T-cell (primary cell): Measurements from ENCODE around the gene ITM2B. TPM values are rescaled to one million over a fixed set of nuclear protein-coding genes. Genes with fewer than 3 reads are reported as not detected.

Experiments used
- ATAC-seq, 4 experiments: fragments of 200-7000 bp in 3 of 4; fragments of 150-1000 bp in 1 of 4; cut with Tn5 transposase; replicated peaks in 1 of 4; 1 replicate in 3 of 4; 2 replicates in 1 of 4; pipeline ENCODE4 v1.10.0; 2021; ENCODE audit warnings: moderate library complexity in 3 of 4, mild to moderate bottlenecking in 2 of 4, moderate number of reproducible peaks in 1 of 4
- CTCF ChIA-PET, 2 donors: fragments of 300-600 bp; sonication (Branson Sonifier 250); formaldehyde crosslinking; loops; one replicate each; lab custom pipeline; 2022; ENCODE audit warnings: antibody characterized with exemption in 2 of 2; lab: Charles Lee
- POLR2A ChIA-PET, 2 donors: fragments of 300-600 bp; sonication (Branson Sonifier 250); formaldehyde crosslinking; loops; one replicate each; lab custom pipeline; 2022; ENCODE audit warnings: antibody characterized with exemption in 2 of 2; lab: Charles Lee
- DNase-seq, 35 experiments: peaks; one replicate each; pipeline versions ENCODE4 v3.0.0 to v3.0.0-alpha.2; 2013 to 2023
- H3K27ac ChIP-seq: one replicate; pipeline ENCODE4 v1.5.1; 2013; ENCODE audit warnings: low read length
- H3K27me3 ChIP-seq, 2 experiments: replicated peaks in 1 of 2; 1 replicate in 1 of 2; 2 replicates in 1 of 2; pipeline versions ENCODE4 v1.6.1 to v1.7.0; 2013; ENCODE audit warnings: low read length in 1 of 2, mixed read lengths in 1 of 2; ENCODE audit not compliant: control insufficient read depth in 2 of 2, insufficient read depth in 2 of 2; ENCODE audit errors: extremely low read depth in 1 of 2
- H3K36me3 ChIP-seq, 2 donors: 1 replicate in 1 of 2; 2 replicates in 1 of 2; pipeline versions ENCODE4 v1.6.1 to v1.7.0; 2013; ENCODE audit warnings: low read length in 1 of 2; ENCODE audit not compliant: control insufficient read depth in 2 of 2, insufficient read depth in 1 of 2; ENCODE audit errors: extremely low read depth in 1 of 2
- H3K4me1 ChIP-seq, 2 experiments: 1 replicate in 1 of 2; 2 replicates in 1 of 2; pipeline versions ENCODE4 v1.6.1 to v1.7.0; 2013; ENCODE audit warnings: low read length in 2 of 2, mixed read lengths in 1 of 2; ENCODE audit not compliant: insufficient read depth in 2 of 2, control insufficient read depth in 1 of 2; ENCODE audit errors: extremely low read depth in 1 of 2
- H3K4me3 ChIP-seq, 2 donors: 1 replicate in 1 of 2; 2 replicates in 1 of 2; pipeline versions ENCODE4 v1.5.1 to v1.7.0; 2013; ENCODE audit warnings: mild to moderate bottlenecking in 2 of 2, low read length in 1 of 2, moderate library complexity in 1 of 2; ENCODE audit not compliant: control insufficient read depth in 1 of 2; ENCODE audit errors: extremely low read depth in 1 of 2
- H3K9me3 ChIP-seq: 2 replicates; pipeline ENCODE4 v1.7.0; 2013
- H3K27ac Mint-ChIP-seq, 2 donors: one replicate each; pipeline ENCODE4 v1.8.0; 2020 to 2021; ENCODE audit warnings: mild to moderate bottlenecking in 2 of 2, mixed read lengths in 2 of 2
- H3K27me3 Mint-ChIP-seq, 2 donors: one replicate each; pipeline ENCODE4 v1.8.0; 2021 to 2022; ENCODE audit warnings: mixed read lengths in 2 of 2
- H3K36me3 Mint-ChIP-seq: one replicate; pipeline ENCODE4 v1.8.0; 2021; ENCODE audit warnings: mixed read lengths
- H3K4me1 Mint-ChIP-seq, 3 donors: one replicate each; pipeline ENCODE4 v1.8.0; 2020 to 2022; ENCODE audit warnings: mixed read lengths in 3 of 3, mild to moderate bottlenecking in 1 of 3
- H3K4me3 Mint-ChIP-seq, 3 donors: one replicate each; pipeline ENCODE4 v1.8.0; 2020 to 2022; ENCODE audit warnings: mild to moderate bottlenecking in 3 of 3, mixed read lengths in 3 of 3, moderate library complexity in 3 of 3
- H3K9me3 Mint-ChIP-seq, 3 donors: one replicate each; pipeline ENCODE4 v1.8.0; 2020 to 2022; ENCODE audit warnings: mixed read lengths in 3 of 3
- WGBS: methylation state at CpG from one replicate; pipeline ENCODE4 v1.1.5; 2013; ENCODE audit warnings: missing lambda C conversion rate; ENCODE audit not compliant: insufficient coverage; 5-methylcytosine and 5-hydroxymethylcytosine counted together
- total RNA-seq, 35 experiments: library from RNA in 6 of 35; stranded (reverse) in 6 of 35; fragments of 120-200 nt in 1 of 35; gene quantifications; one replicate each; pipeline versions ENCODE4 v1.2.1 to v1.2.4 and lab custom pipeline; 2013 to 2026

ITM2B gene
- total RNA-seq, 5 donors from 2014 or later (not counting 1 experiment from before 2014, with no cell fraction given): 347 to 539 (median 452) TPM

GRCh38 chr13:48244159-48244558, 11.2 kb downstream of the ITM2B start:
- H3K36me3 Mint-ChIP-seq: peaks cover 37% of the 10 kb centered on the region
- ChIA-PET CTCF (no interaction called here), POLR2A (no interaction called here)
- no CpG with 5 or more reads among the region's 1 CpG for WGBS
- H3K27me3 Mint-ChIP-seq: no peaks in the 10 kb centered on the region
- Histone ChIP-seq H3K4me1 (peaks cover 19 to 22% of the 10 kb centered on the region in 2 experiments), H3K27ac (no peak overlapping the region), H3K27me3 (no peaks in the 10 kb centered on the region), H3K9me3 (no peaks in the 10 kb centered on the region), H3K36me3 (peaks cover 0 to 13% of the 10 kb centered on the region in 2 donors), H3K4me3 (no peak overlapping the region)
- H3K4me1 Mint-ChIP-seq: peaks cover 73 to 78% (median 77%) of the 10 kb centered on the region in 3 donors
- ATAC-seq (no peak), DNase-seq (no peak)
- peak overlapping the region in 1 of 2 donors; percentile 34 for H3K27ac Mint-ChIP-seq
- no peaks in the 10 kb centered on the region for H3K9me3 Mint-ChIP-seq
- peak overlapping the region in 1 of 3 donors; percentile 46 for H3K4me3 Mint-ChIP-seq

DNA sequence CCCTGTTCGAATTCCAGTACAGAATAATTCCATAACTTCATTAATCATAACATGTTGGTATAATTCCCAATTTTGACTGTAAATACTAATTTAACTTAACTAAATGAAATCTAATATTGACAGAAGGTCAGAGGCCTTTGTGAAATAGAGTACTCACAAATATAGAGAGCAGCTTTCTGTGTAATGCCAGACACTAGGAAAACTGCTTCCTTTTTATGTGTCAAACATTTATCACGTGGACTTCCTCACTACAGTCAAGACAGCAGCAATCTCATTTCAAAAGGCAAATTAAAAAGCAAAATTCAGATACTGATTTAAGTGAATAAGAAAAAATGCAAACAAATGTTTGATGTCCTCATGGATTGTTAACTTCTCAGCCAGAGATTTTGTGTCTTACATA, 13.1 kb downstream of the ITM2B start:
- H3K27ac ChIP-seq: no peak overlapping the region
- peaks cover 33% of the 10 kb centered on the region for H3K36me3 Mint-ChIP-seq
- peaks cover 10 to 15% of the 10 kb centered on the region in 2 experiments for H3K4me1 ChIP-seq
- ATAC-seq (no peak), DNase-seq (no peak)
- peak overlapping the region in 2 of 3 donors; percentile 5 to 30 for H3K4me3 Mint-ChIP-seq
- H3K9me3 Mint-ChIP-seq: no peaks in the 10 kb centered on the region
- no peaks in the 10 kb centered on the region for H3K27me3 Mint-ChIP-seq
- H3K36me3 ChIP-seq: peaks cover 0 to 7% of the 10 kb centered on the region in 2 donors
- POLR2A ChIA-PET: interaction anchor here in 1 of 2 donors (0.6 kb wide), 1 partner anchor 324 kb away, joined by 3 read pairs; no protein-coding TSS in a partner anchor
- H3K9me3 ChIP-seq: no peaks in the 10 kb centered on the region
- H3K27ac Mint-ChIP-seq: peak overlapping the region in 1 of 2 donors; percentile 55
- no peak overlapping the region for H3K4me3 ChIP-seq
- no CpG with 5 or more reads among the region's 2 CpGs for WGBS
- H3K4me1 Mint-ChIP-seq: peaks cover 80 to 81% (median 80%) of the 10 kb centered on the region in 3 donors
- CTCF ChIA-PET: no interaction called here
- H3K27me3 ChIP-seq: no peaks in the 10 kb centered on the region

- Histone ChIP-seq H3K4me3 (no peak overlapping the region), H3K27ac (no peak overlapping the region), H3K9me3 (no peaks in the 10 kb centered on the region), H3K27me3 (no peaks in the 10 kb centered on the region), H3K36me3 (peaks cover 3 to 23% of the 10 kb centered on the region in 2 donors), H3K4me1 (peaks cover 10 to 15% of the 10 kb centered on the region in 2 experiments)
- H3K27me3 Mint-ChIP-seq: no peaks in the 10 kb centered on the region
- peaks cover 77 to 84% (median 81%) of the 10 kb centered on the region in 3 donors for H3K4me1 Mint-ChIP-seq
- ATAC-seq (no peak), DNase-seq (no peak)
- ChIA-PET CTCF (no interaction called here), POLR2A (no interaction called here)
- WGBS: no CpG with 5 or more reads among the region's 2 CpGs
- no peaks in the 10 kb centered on the region for H3K9me3 Mint-ChIP-seq
- peak overlapping the region in 2 of 3 donors; percentile 2 to 26 for H3K4me3 Mint-ChIP-seq
- H3K36me3 Mint-ChIP-seq: peaks cover 36% of the 10 kb centered on the region
- H3K27ac Mint-ChIP-seq: peak overlapping the region in 1 of 2 donors; percentile 82
Observed at GRCh38 chr13:48249018-48249417, 16.0 kb downstream of the ITM2B start.

GRCh38 chr13:48251611-48252081, 18.6 kb downstream of the ITM2B start:
- Mint-ChIP-seq H3K4me1 (peaks cover 66 to 81% (median 77%) of the 10 kb centered on the region in 3 donors), H3K36me3 (peaks cover 48% of the 10 kb centered on the region), H3K27ac (no peak overlapping the region), H3K4me3 (no peak overlapping the region), H3K27me3 (no peaks in the 10 kb centered on the region), H3K9me3 (no peaks in the 10 kb centered on the region)
- POLR2A ChIA-PET: interaction anchor here in 1 of 2 donors (1.8 kb wide), 1 partner anchor 17 kb away, joined by 8 read pairs; no protein-coding TSS in a partner anchor
- H3K36me3 ChIP-seq: peaks cover 11 to 46% of the 10 kb centered on the region in 2 donors
- H3K9me3 ChIP-seq: no peaks in the 10 kb centered on the region
- DNase-seq (no peak), ATAC-seq (no peak)
- peaks cover 6 to 15% of the 10 kb centered on the region in 2 experiments for H3K4me1 ChIP-seq
- no CpG with 5 or more reads among the region's 3 CpGs for WGBS
- CTCF ChIA-PET: interaction anchor here in 1 of 2 donors (0.6 to 1.5 kb wide), 3 partner anchors 51 to 328 kb away, joined by 3 to 4 read pairs (median 4); no protein-coding TSS in a partner anchor
- no peak overlapping the region for H3K4me3 ChIP-seq
- no peak overlapping the region for H3K27ac ChIP-seq
- no peaks in the 10 kb centered on the region for H3K27me3 ChIP-seq

GRCh38 chr13:48252176-48252575, 19.2 kb downstream of the ITM2B start:
- Histone ChIP-seq H3K36me3 (peaks cover 11 to 51% of the 10 kb centered on the region in 2 donors), H3K27me3 (no peaks in the 10 kb centered on the region), H3K4me3 (no peak overlapping the region), H3K27ac (no peak overlapping the region), H3K4me1 (peaks cover 6 to 15% of the 10 kb centered on the region in 2 experiments), H3K9me3 (no peaks in the 10 kb centered on the region)
- Mint-ChIP-seq H3K9me3 (no peaks in the 10 kb centered on the region), H3K27ac (no peak overlapping the region), H3K27me3 (no peaks in the 10 kb centered on the region), H3K4me3 (no peak overlapping the region), H3K36me3 (peaks cover 50% of the 10 kb centered on the region), H3K4me1 (peaks cover 68 to 79% (median 77%) of the 10 kb centered on the region in 3 donors)
- WGBS: 95% methylated on average over 4 of the region's 10 CpGs
- no peak for ATAC-seq
- no peak for DNase-seq
- POLR2A ChIA-PET: interaction anchor here in 1 of 2 donors (0.6 to 1.8 kb wide), 2 partner anchors 17 to 407 kb away, joined by 3 to 8 read pairs; no protein-coding TSS in a partner anchor
- CTCF ChIA-PET: interaction anchor here in 1 of 2 donors (1.5 kb wide), 1 partner anchor 51 kb away, joined by 3 read pairs; no protein-coding TSS in a partner anchor

GRCh38 chr13:48253849-48254248, 20.8 kb downstream of the ITM2B start:
- no peak overlapping the region for H3K27ac ChIP-seq
- ATAC-seq: no peak
- CTCF ChIA-PET: interaction anchor here in 1 of 2 donors (0.5 to 1.0 kb wide), 4 partner anchors 22 to 81 kb away, joined by 3 to 5 read pairs (median 4); no protein-coding TSS in a partner anchor
- H3K4me3 ChIP-seq: no peak overlapping the region
- H3K9me3 Mint-ChIP-seq: no peaks in the 10 kb centered on the region
- H3K27ac Mint-ChIP-seq: peak overlapping the region in 1 of 2 donors; percentile 7
- H3K4me3 Mint-ChIP-seq: no peak overlapping the region
- H3K4me1 Mint-ChIP-seq: peaks cover 73 to 82% (median 75%) of the 10 kb centered on the region in 3 donors
- H3K36me3 ChIP-seq: peaks cover 11 to 68% of the 10 kb centered on the region in 2 donors
- H3K27me3 Mint-ChIP-seq: no peaks in the 10 kb centered on the region
- peaks cover 4 to 12% of the 10 kb centered on the region in 2 experiments for H3K4me1 ChIP-seq
- WGBS: no CpG with 5 or more reads among the region's 2 CpGs
- peaks cover 56% of the 10 kb centered on the region for H3K36me3 Mint-ChIP-seq
- POLR2A ChIA-PET: interaction anchor here (0.6 to 1.4 kb wide), 4 partner anchors 10 to 14 kb away, joined by 3 to 5 read pairs (median 4); no protein-coding TSS in a partner anchor
- H3K9me3 ChIP-seq: no peaks in the 10 kb centered on the region
- no peak for DNase-seq
- no peaks in the 10 kb centered on the region for H3K27me3 ChIP-seq
